Dedifferentiated amniotic fluid mesenchymal stem cell (primary cell): ENCODE measurements around the gene WASF1.
A peak's percentile ranks its signal among the peaks of the same experiment; 100 is the strongest.
"Not testable (repeated sequence)": the region's sequence is repeated elsewhere in the genome, so short reads cannot be mapped to it uniquely, and the experiment has no call there.

Experiments
- DNase-seq: peaks from one replicate; pipeline ENCODE4 v3.0.0-alpha.2; 2016; ENCODE audit errors: extremely low spot score

WASF1 gene

GRCh38 chr6:110173506-110174132 is 5.9 kb downstream of the WASF1 start:
- no peak for DNase-seq

- DNase-seq = no peak
Observed at GRCh38 chr6:110170081-110170480, 9.4 kb downstream of the WASF1 start.

GRCh38 chr6:110158479-110158878 is 21.0 kb downstream of the WASF1 start:
- no peak for DNase-seq

- no peak for DNase-seq
Observed at GRCh38 chr6:110147870-110148269, 31.6 kb downstream of the WASF1 start.

- DNase-seq = peak; percentile 91
Observed at GRCh38 chr6:110140650-110141049, 38.8 kb downstream of the WASF1 start.

GRCh38 chr6:110139052-110139451 is 40.4 kb downstream of the WASF1 start:
- DNase-seq = no peak

GRCh38 chr6:110137924-110138887 is 41.3 kb downstream of the WASF1 start:
- DNase-seq = no peak

GRCh38 chr6:110130362-110130761 is 49.1 kb downstream of the WASF1 start:
- DNase-seq = no peak

- no peak for DNase-seq
Observed at GRCh38 chr6:110128418-110128817, 51.1 kb downstream of the WASF1 start.

- DNase-seq = no peak
Observed at GRCh38 chr6:110125361-110125760, 54.1 kb downstream of the WASF1 start.

- DNase-seq = not testable (repeated sequence)
Observed at GRCh38 chr6:110121655-110122054, 57.8 kb downstream of the WASF1 start.

- DNase-seq = no peak
Observed at GRCh38 chr6:110116258-110116657, 63.2 kb downstream of the WASF1 start.

- no peak for DNase-seq
Observed at GRCh38 chr6:110114004-110114403, 65.5 kb downstream of the WASF1 start.

- DNase-seq = no peak
Observed at GRCh38 chr6:110105296-110105695, 74.2 kb downstream of the WASF1 start.

GRCh38 chr6:110103260-110103659 is 76.2 kb downstream of the WASF1 start:
- no peak for DNase-seq

GRCh38 chr6:110102411-110102810 is 77.1 kb downstream of the WASF1 start:
- DNase-seq = no peak

GRCh38 chr6:110101885-110102284 is 77.6 kb downstream of the WASF1 start:
- no peak for DNase-seq

GRCh38 chr6:110098511-110099116 is 80.9 kb downstream of the WASF1 start:
- DNase-seq = no peak

- no peak for DNase-seq
Observed at GRCh38 chr6:110097443-110097842, 82.0 kb downstream of the WASF1 start.

- no peak for DNase-seq
Observed at GRCh38 chr6:110095935-110096334, 83.5 kb downstream of the WASF1 start.

- no peak for DNase-seq
Observed at GRCh38 chr6:110095101-110095500, 84.4 kb downstream of the WASF1 start.

GRCh38 chr6:110093981-110094380 is 85.5 kb downstream of the WASF1 start:
- no peak for DNase-seq

GRCh38 chr6:110090876-110091275 is 88.6 kb downstream of the WASF1 start:
- DNase-seq = no peak
